ENCODE measurements around the gene MSANTD3. TPM values are rescaled to one million over a fixed set of nuclear protein-coding genes. Genes with fewer than 3 reads are reported as not detected.

MSANTD3 gene
- total and polyA plus RNA-seq, 2 of the 13 experiments (the other 11 are each of a cell fraction or from before 2014, with no cell fraction given) = 10.1 to 19.2 TPM

DNA sequence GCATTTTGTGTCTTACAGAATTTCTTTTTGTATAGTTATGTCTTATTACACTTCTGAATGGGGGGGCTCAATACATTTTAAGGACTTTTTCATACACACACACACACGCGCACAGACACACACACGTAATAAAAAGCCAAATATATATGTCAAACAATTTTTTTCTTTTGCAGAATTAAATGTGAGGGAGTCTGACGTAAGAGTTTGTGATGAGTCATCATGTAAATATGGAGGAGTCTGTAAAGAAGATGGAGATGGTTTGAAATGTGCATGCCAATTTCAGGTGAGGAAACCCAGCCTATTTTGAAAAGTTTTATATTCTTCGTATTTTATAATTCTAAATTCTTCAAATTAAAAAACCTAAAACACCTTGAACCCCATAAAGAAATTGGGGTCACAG lies 71.6 kb downstream of the MSANTD3 start (continued):
- TF ChIP-seq FOXA1 (IDR thresholded peaks at IDR 0.05) (no peak), FOXA1 (CRISPR knock-in tag; IDR thresholded peaks at IDR 0.05) (peak; percentile 18; the same call in 1 of the 2 replicates), FOSL2 (CRISPR knock-in tag; IDR thresholded peaks at IDR 0.05) (peak; percentile 43; the same call in 1 of the 2 replicates), MAFK (conservative IDR thresholded peaks at IDR 0.05 in 1 of 2, IDR thresholded peaks at IDR 0.05 in 1 of 2; ENCODE audit: low read length in 2 of 2) (peak; percentile 85 to 86), KLF12 (CRISPR knock-in tag; IDR thresholded peaks at IDR 0.05; ENCODE audit: borderline replicate concordance) (no peak), MTA1 (CRISPR knock-in tag; IDR thresholded peaks at IDR 0.05; ENCODE audit: borderline replicate concordance) (no peak), NFE2L2 (IDR thresholded peaks at IDR 0.05; ENCODE audit: low read length) (peak; percentile 62), MAFF (IDR thresholded peaks at IDR 0.05; ENCODE audit: low read depth, low read length) (peak; percentile 78)
- TF ChIP-seq, protein P1, sequence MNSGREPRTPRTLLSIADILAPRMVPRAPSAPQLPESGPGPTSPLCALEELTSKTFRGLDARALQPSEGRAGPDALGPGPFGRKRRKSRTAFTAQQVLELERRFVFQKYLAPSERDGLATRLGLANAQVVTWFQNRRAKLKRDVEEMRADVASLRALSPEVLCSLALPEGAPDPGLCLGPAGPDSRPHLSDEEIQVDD (CRISPR knock-in tag; IDR thresholded peaks at IDR 0.05; ENCODE audit: borderline replicate concordance) = no peak

DNA sequence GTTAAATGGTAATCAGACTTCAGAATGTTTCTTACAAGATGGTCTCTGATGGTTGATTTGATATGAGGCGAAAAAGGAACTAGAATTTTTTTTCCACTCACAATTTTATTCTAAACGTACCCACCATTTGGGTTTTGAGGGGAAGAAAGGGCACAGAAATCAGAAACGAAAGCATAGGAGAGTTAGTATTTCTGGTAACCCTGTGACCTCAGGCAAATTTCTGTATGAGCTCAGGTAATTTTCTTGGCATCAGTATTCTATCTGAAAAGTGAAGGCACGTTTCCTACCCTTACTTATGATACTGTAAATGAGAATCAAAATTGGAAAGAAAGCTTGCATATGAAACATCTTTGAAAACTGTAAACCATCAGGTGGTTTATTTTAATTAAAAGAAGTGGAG lies 72.5 kb downstream of the MSANTD3 start:
- TF ChIP-seq ZNF260 (CRISPR knock-in tag; IDR thresholded peaks at IDR 0.05; ENCODE audit: borderline replicate concordance, low read depth) (no peak), MEF2D (CRISPR knock-in tag; IDR thresholded peaks at IDR 0.05) (no peak), BRD4 (CRISPR knock-in tag; IDR thresholded peaks at IDR 0.05) (no peak), ZNF251 (CRISPR knock-in tag; IDR thresholded peaks at IDR 0.05) (no peak), TMF1 (CRISPR knock-in tag; IDR thresholded peaks at IDR 0.05; ENCODE audit: low read depth) (no peak), REPIN1 (CRISPR knock-in tag; IDR thresholded peaks at IDR 0.05; ENCODE audit: borderline replicate concordance, low read depth) (no peak), ZNF614 (CRISPR knock-in tag; IDR thresholded peaks at IDR 0.05; ENCODE audit: borderline replicate concordance) (no peak)
- TF ChIP-seq, protein P2, sequence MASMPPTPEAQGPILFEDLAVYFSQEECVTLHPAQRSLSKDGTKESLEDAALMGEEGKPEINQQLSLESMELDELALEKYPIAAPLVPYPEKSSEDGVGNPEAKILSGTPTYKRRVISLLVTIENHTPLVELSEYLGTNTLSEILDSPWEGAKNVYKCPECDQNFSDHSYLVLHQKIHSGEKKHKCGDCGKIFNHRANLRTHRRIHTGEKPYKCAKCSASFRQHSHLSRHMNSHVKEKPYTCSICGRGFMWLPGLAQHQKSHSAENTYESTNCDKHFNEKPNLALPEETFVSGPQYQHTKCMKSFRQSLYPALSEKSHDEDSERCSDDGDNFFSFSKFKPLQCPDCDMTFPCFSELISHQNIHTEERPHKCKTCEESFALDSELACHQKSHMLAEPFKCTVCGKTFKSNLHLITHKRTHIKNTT (CRISPR knock-in tag; IDR thresholded peaks at IDR 0.05) = no peak
- no peak overlapping the region for H3K4me2 ChIP-seq (ENCODE audit: low read depth, low read length)
- ATAC-seq (no peak), DNase-seq (ENCODE audit: low spot score) (no peak), FAIRE-seq (no peak)
- H3K36me3 ChIP-seq (replicated peaks in 1 of 2; ENCODE audit: control insufficient read depth in 1 of 2, insufficient read depth in 2 of 2, low read length in 2 of 2) = no peaks in the 10 kb centered on the region
- ChIA-PET CTCF (ENCODE audit: low intra/inter-chr PET ratio, low total read pairs) (no interaction called here), POLR2A (no interaction called here)
- intact Hi-C loops (cut with micrococcal nuclease; ENCODE audit: unreplicated experiment) = no loop called here
- WGBS (ENCODE audit: low lambda C conversion rate) = 61% methylated on average over 4 of the region's 4 CpGs
- H3K4me3 ChIP-seq (replicated peaks in 1 of 3; ENCODE audit: insufficient read depth in 1 of 3, low read depth in 2 of 3, low read length in 3 of 3) = no peak overlapping the region
- no peaks in the 10 kb centered on the region for H3K79me2 ChIP-seq (ENCODE audit: insufficient read depth, low read length)
- H2AFZ ChIP-seq (ENCODE audit: low read length) = no peak overlapping the region
- in situ Hi-C loops (cut with HindIII; ENCODE audit: extremely low pct_ligation_motif_present, low pct_unique_long_range_greater_than_20kb) = no loop called here
- no peaks in the 10 kb centered on the region for H3K27me3 ChIP-seq (ENCODE audit: control insufficient read depth in 1 of 2, insufficient read depth in 2 of 2, low read length in 2 of 2)
- H3K27ac ChIP-seq (ENCODE audit: extremely low read length, insufficient read depth, low read length) = no peak overlapping the region
- no TSS peak for BruUV-seq (replicated peaks)
- H3K9me3 ChIP-seq (ENCODE audit: low read length) = no peaks in the 10 kb centered on the region
- H3K4me1 ChIP-seq (ENCODE audit: insufficient read depth, low read length) = no peaks in the 10 kb centered on the region
- no peak overlapping the region for H3K9ac ChIP-seq (ENCODE audit: insufficient read depth, low read depth, low read length)
- H4K20me1 ChIP-seq (ENCODE audit: insufficient read depth, low read length) = no peaks in the 10 kb centered on the region
